DND-41 (cell line): ENCODE data around the gene PPP1R14D.

Source experiments
- ATAC-seq: fragments of 200-7000 bp; cut with Tn5 transposase; 3 replicates; pipeline ENCODE4 v1.9.1; 2021; ENCODE audit warnings: low read depth; ENCODE audit not compliant: insufficient read depth
- DNase-seq: peaks from one replicate; pipeline ENCODE4 v3.0.0-alpha.2; 2020
- H2AFZ ChIP-seq: 2 replicates; pipeline ENCODE4 v1.6.0; 2012; ENCODE audit warnings: low read depth, low read length
- H3K27ac ChIP-seq: 2 replicates; pipeline ENCODE4 v1.5.1; 2012; ENCODE audit warnings: low read length, inconsistent platforms
- H3K27me3 ChIP-seq: fragments of 200-600 bp; sonication (generic); 2 replicates; pipeline ENCODE4 v1.6.0; 2012; ENCODE audit warnings: low read length, mild to moderate bottlenecking, inconsistent platforms; ENCODE audit not compliant: insufficient read depth, poor library complexity
- H3K36me3 ChIP-seq: 2 replicates; pipeline ENCODE4 v1.5.1; 2012; ENCODE audit warnings: low read length, inconsistent platforms; ENCODE audit not compliant: insufficient read depth
- H3K4me1 ChIP-seq: 2 replicates; pipeline ENCODE4 v1.5.1; 2012; ENCODE audit warnings: mild to moderate bottlenecking, low read length; ENCODE audit not compliant: insufficient read depth
- H3K4me2 ChIP-seq: 2 replicates; pipeline ENCODE4 v1.6.0; 2012; ENCODE audit warnings: mild to moderate bottlenecking, moderate library complexity, low read length, inconsistent platforms; ENCODE audit not compliant: insufficient read depth
- H3K4me3 ChIP-seq, 2 experiments: fragments of 200-600 bp in 1 of 2; shearing (Covaris generic) in 1 of 2; 2 replicates each; pipeline ENCODE4 v1.5.1; 2012 to 2016; ENCODE audit warnings: inconsistent platforms in 2 of 2, low read length in 2 of 2, mild to moderate bottlenecking in 2 of 2, low read depth in 1 of 2, moderate library complexity in 1 of 2
- H3K79me2 ChIP-seq: 2 replicates; pipeline ENCODE4 v1.6.0; 2012; ENCODE audit warnings: low read length, inconsistent platforms; ENCODE audit not compliant: insufficient read depth
- H3K9ac ChIP-seq: 2 replicates; pipeline ENCODE4 v1.6.0; 2012; ENCODE audit warnings: low read depth, mild to moderate bottlenecking, inconsistent platforms, low read length, moderate library complexity
- H3K9me3 ChIP-seq: 2 replicates; pipeline ENCODE4 v1.5.1; 2012; ENCODE audit warnings: low read length, moderate library complexity, mild to moderate bottlenecking, inconsistent platforms; ENCODE audit not compliant: insufficient read depth, severe bottlenecking
- H4K20me1 ChIP-seq: 2 replicates; pipeline ENCODE4 v1.6.0; 2012; ENCODE audit warnings: low read length; ENCODE audit not compliant: insufficient read depth
- CTCF ChIP-seq: IDR thresholded peaks from 2 replicates; pipeline ENCODE4 v1.5.1; 2012; ENCODE audit warnings: borderline replicate concordance, low read length, moderate library complexity, mild to moderate bottlenecking; ENCODE audit not compliant: poor library complexity, severe bottlenecking; ENCODE audit errors: extremely low read depth
- EZH2 ChIP-seq: IDR thresholded peaks from 3 replicates; pipeline ENCODE4 v1.6.1; 2012; ENCODE audit warnings: borderline replicate concordance, low read depth, mild to moderate bottlenecking, moderate library complexity, low read length, inconsistent platforms; ENCODE audit not compliant: severe bottlenecking

Gene PPP1R14D

GRCh38 chr15:40847223-40847961 lies 18.9 kb upstream of the PPP1R14D start:
- ATAC-seq (peak; percentile 92), DNase-seq (peak; percentile 59)
- Histone ChIP-seq H3K79me2 (no peaks in the 10 kb centered on the region), H3K9me3 (no peaks in the 10 kb centered on the region), H3K27me3 (no peaks in the 10 kb centered on the region), H3K4me2 (no peak overlapping the region), H3K9ac (no peak overlapping the region), H4K20me1 (no peaks in the 10 kb centered on the region), H3K27ac (no peak overlapping the region), H3K4me3 (no peak overlapping the region), H3K4me1 (peaks cover 10% of the 10 kb centered on the region), H2AFZ (peak overlapping the region; percentile 43), H3K36me3 (no peaks in the 10 kb centered on the region)
- TF ChIP-seq CTCF: no peak
- no peak for TF ChIP-seq EZH2

GRCh38 chr15:40846841-40847222 lies 18.3 kb upstream of the PPP1R14D start:
- Histone ChIP-seq H3K36me3 (no peaks in the 10 kb centered on the region), H3K9ac (no peak overlapping the region), H3K4me2 (no peak overlapping the region), H4K20me1 (no peaks in the 10 kb centered on the region), H3K4me1 (peaks cover 10% of the 10 kb centered on the region), H3K27me3 (no peaks in the 10 kb centered on the region), H3K9me3 (no peaks in the 10 kb centered on the region), H3K79me2 (no peaks in the 10 kb centered on the region), H2AFZ (0 out of 2 replicates have a peak overlapping the region, but pooled peaks have one; percentile 43), H3K27ac (no peak overlapping the region), H3K4me3 (no peak overlapping the region)
- no peak for TF ChIP-seq CTCF
- TF ChIP-seq EZH2: no peak
- no peak for ATAC-seq
- no peak for DNase-seq

GRCh38 chr15:40845511-40846284 lies 17.2 kb upstream of the PPP1R14D start:
- no peak for DNase-seq
- no peak overlapping the region for H3K4me2 ChIP-seq

More at GRCh38 chr15:40845511-40846284, 17.2 kb upstream of the PPP1R14D start:
- peaks cover 10% of the 10 kb centered on the region for H3K4me1 ChIP-seq
- no peaks in the 10 kb centered on the region for H3K36me3 ChIP-seq
- TF ChIP-seq CTCF (no peak), EZH2 (no peak)
- H3K27me3 ChIP-seq: no peaks in the 10 kb centered on the region
- no peaks in the 10 kb centered on the region for H3K79me2 ChIP-seq
- no peak for ATAC-seq
- H3K27ac ChIP-seq: no peak overlapping the region
- no peak overlapping the region for H3K9ac ChIP-seq
- H4K20me1 ChIP-seq: no peaks in the 10 kb centered on the region
- H3K9me3 ChIP-seq: no peaks in the 10 kb centered on the region
- H2AFZ ChIP-seq: no peak overlapping the region
- H3K4me3 ChIP-seq: no peak overlapping the region
